ENCODE results near the gene CD44. TPM values are rescaled to one million over a fixed set of nuclear protein-coding genes. Genes with fewer than 3 reads are reported as not detected.

Gene CD44
- total and polyA plus RNA-seq, 10 donors = 60.9 to 521 (median 317) TPM

- Histone ChIP-seq H3K4me3 (no peak overlapping the region), H3K27ac (peak overlapping the region in 3 of 8 donors; percentile 1 to 43 (median 2)), H3K4me1 (peaks cover 36 to 100% (median 77%) of the 10 kb centered on the region in 6 donors), H3K36me3 (peaks cover 0 to 54% (median 0%) of the 10 kb centered on the region in 6 donors), H3K9me3 (no peaks in the 10 kb centered on the region), H3K27me3 (replicated peaks in 1 of 7) (no peaks in the 10 kb centered on the region)
- TF ChIP-seq POLR2A (IDR thresholded peaks at IDR 0.05) (no peak), CTCF (IDR thresholded peaks at IDR 0.05 in 8 of 11, conservative IDR thresholded peaks at IDR 0.05 in 3 of 11) (no peak), POLR2AphosphoS5 (IDR thresholded peaks at IDR 0.05) (no peak)
- intact Hi-C loops (cut with DNase I; ENCODE audit: low total_unique reads) = no loop called here
- 69 to 86% (median 76%) methylated on average over 3 of the region's 3 CpGs for WGBS, 5 donors
- no peak for DNase-seq
These were observed 11.5 kb downstream of the CD44 start for GRCh38 chr11:35150454-35150853.

GRCh38 chr11:35151241-35151640 lies 12.3 kb downstream of the CD44 start:
- intact Hi-C loops (cut with DNase I; ENCODE audit: low total_unique reads) = no loop called here
- DNase-seq = no peak
- no peak overlapping the region for H3K4me3 ChIP-seq
- H3K9me3 ChIP-seq = no peaks in the 10 kb centered on the region
- 76 to 93% (median 89%) methylated on average over 1 of the region's 1 CpG for WGBS, 5 donors
- peaks cover 28 to 100% (median 77%) of the 10 kb centered on the region in 6 donors for H3K4me1 ChIP-seq
- H3K27ac ChIP-seq = peak overlapping the region in 5 of 8 donors; percentile 1 to 43 (median 30)
- no peak for TF ChIP-seq CTCF (IDR thresholded peaks at IDR 0.05 in 8 of 11, conservative IDR thresholded peaks at IDR 0.05 in 3 of 11)
- TF ChIP-seq POLR2AphosphoS5 (IDR thresholded peaks at IDR 0.05) = no peak
- TF ChIP-seq POLR2A (IDR thresholded peaks at IDR 0.05) = no peak
- peaks cover 0 to 54% (median 0%) of the 10 kb centered on the region in 6 donors for H3K36me3 ChIP-seq
- no peaks in the 10 kb centered on the region for H3K27me3 ChIP-seq (replicated peaks in 1 of 7)

GRCh38 chr11:35151683-35152280 lies 12.8 kb downstream of the CD44 start:
- TF ChIP-seq POLR2AphosphoS5 (IDR thresholded peaks at IDR 0.05) = no peak
- H3K4me1 ChIP-seq = peaks cover 28 to 100% (median 77%) of the 10 kb centered on the region in 6 donors
- 64 to 80% (median 68%) methylated on average over 3 of the region's 3 CpGs for WGBS, 5 donors
- H3K36me3 ChIP-seq = peaks cover 0 to 54% (median 0%) of the 10 kb centered on the region in 6 donors
- no peaks in the 10 kb centered on the region for H3K27me3 ChIP-seq (replicated peaks in 1 of 7)
- H3K9me3 ChIP-seq = no peaks in the 10 kb centered on the region
- DNase-seq = no peak
- no peak overlapping the region for H3K4me3 ChIP-seq
- intact Hi-C loops (cut with DNase I; ENCODE audit: low total_unique reads) = no loop called here
- peak overlapping the region in 6 of 8 donors; percentile 1 to 43 (median 24) for H3K27ac ChIP-seq

GRCh38 chr11:35152575-35152974 lies 13.6 kb downstream of the CD44 start:
- H3K27ac ChIP-seq = peak overlapping the region in 4 of 8 donors; percentile 18 to 43 (median 30)

More at GRCh38 chr11:35152575-35152974, 13.6 kb downstream of the CD44 start:
- peaks cover 28 to 100% (median 76%) of the 10 kb centered on the region in 6 donors for H3K4me1 ChIP-seq
- DNase-seq = no peak
- H3K27me3 ChIP-seq (replicated peaks in 1 of 7) = no peaks in the 10 kb centered on the region
- H3K36me3 ChIP-seq = peaks cover 0 to 52% (median 0%) of the 10 kb centered on the region in 6 donors
- no peaks in the 10 kb centered on the region for H3K9me3 ChIP-seq
- intact Hi-C loops (cut with DNase I; ENCODE audit: low total_unique reads) = no loop called here
- H3K4me3 ChIP-seq = no peak overlapping the region
- WGBS, 5 donors = 94 to 97% (median 95%) methylated on average over 3 of the region's 3 CpGs
- no peak for TF ChIP-seq CTCF (IDR thresholded peaks at IDR 0.05 in 8 of 11, conservative IDR thresholded peaks at IDR 0.05 in 3 of 11)
- no peak for TF ChIP-seq POLR2A (IDR thresholded peaks at IDR 0.05)
- TF ChIP-seq POLR2AphosphoS5 (IDR thresholded peaks at IDR 0.05) = no peak
